H1 (cell line): ENCODE results near the gene ODF2L.

Experiments
- ASH2L ChIP-seq: fragments of 200-600, 300-600 bp; sonication (generic); IDR thresholded peaks from one replicate; pipeline ENCODE4 v1.7.1; 2017; ENCODE audit warnings: low read length
- ATF2 ChIP-seq: IDR thresholded peaks from 2 replicates; pipeline ENCODE4 v1.6.1; 2012; ENCODE audit warnings: low read length, inconsistent platforms
- CEBPB ChIP-seq: IDR thresholded peaks from 2 replicates; pipeline ENCODE4 v1.6.1; 2012; ENCODE audit warnings: low read depth, low read length
- FOSL1 ChIP-seq: IDR thresholded peaks from 2 replicates; pipeline ENCODE4 v1.6.1; 2011; ENCODE audit warnings: mild to moderate bottlenecking, low read depth, low read length, moderate library complexity; ENCODE audit not compliant: insufficient read depth
- JUND ChIP-seq: IDR thresholded peaks from 2 replicates; pipeline ENCODE4 v1.6.1; 2011; ENCODE audit warnings: mild to moderate bottlenecking, improper control_type of control experiment, low read length
- POLR2A ChIP-seq, 2 experiments: IDR thresholded peaks; 1 replicate in 1 of 2; 2 replicates in 1 of 2; pipeline ENCODE4 v1.6.1; 2011; ENCODE audit warnings: low read depth in 2 of 2, low read length in 2 of 2, mild to moderate bottlenecking in 2 of 2; ENCODE audit errors: control extremely low read depth in 1 of 2
- POLR2AphosphoS5 ChIP-seq: IDR thresholded peaks from 2 replicates; pipeline ENCODE4 v1.6.1; 2011; ENCODE audit warnings: low read depth, low read length
- RBBP5 ChIP-seq: IDR thresholded peaks from 2 replicates; pipeline ENCODE4 v1.7.1; 2012; ENCODE audit warnings: low read depth, mild to moderate bottlenecking, inconsistent platforms, low read length, moderate library complexity, borderline replicate concordance
- SUZ12 ChIP-seq: fragments of 200-600 bp; sonication (generic); IDR thresholded peaks from 2 replicates; pipeline ENCODE4 v1.6.1; 2012; ENCODE audit warnings: mild to moderate bottlenecking, inconsistent platforms, low read length, moderate library complexity, mixed read lengths
- TAF1 ChIP-seq: IDR thresholded peaks from 2 replicates; pipeline ENCODE4 v1.6.1; 2011; ENCODE audit warnings: mild to moderate bottlenecking, low read depth, low read length
- TBP ChIP-seq: IDR thresholded peaks from 2 replicates; pipeline ENCODE4 v1.6.1; 2011; ENCODE audit warnings: low read depth, low read length, improper control_type of control experiment
- TCF12 ChIP-seq: IDR thresholded peaks from 2 replicates; pipeline ENCODE4 v1.6.1; 2011; ENCODE audit warnings: low read depth, mild to moderate bottlenecking, low read length
- TF ChIP-seq, protein P1 (sequence below), 3 experiments: IDR thresholded peaks; 1 replicate in 2 of 3; 2 replicates in 1 of 3; pipeline versions ENCODE4 v1.5.1 to v1.6.1; 2011; ENCODE audit warnings: low read length in 3 of 3, mild to moderate bottlenecking in 3 of 3, inconsistent platforms in 2 of 3, low read depth in 1 of 3, moderate library complexity in 1 of 3; ENCODE audit not compliant: insufficient read depth in 1 of 3; ENCODE audit errors: control extremely low read depth in 1 of 3
- TF ChIP-seq, protein P2 (sequence below): IDR thresholded peaks from 2 replicates; pipeline ENCODE4 v1.6.1; 2011; ENCODE audit warnings: low read length, improper control_type of control experiment

GRCh38 chr1:86352086-86352485, 44.0 kb downstream of the ODF2L start:
- no peak for TF ChIP-seq POLR2A (IDR thresholded peaks at IDR 0.05; ENCODE audit: control extremely low read depth in 1 of 2, low read depth in 2 of 2, low read length in 2 of 2)
- TF ChIP-seq, protein P1, sequence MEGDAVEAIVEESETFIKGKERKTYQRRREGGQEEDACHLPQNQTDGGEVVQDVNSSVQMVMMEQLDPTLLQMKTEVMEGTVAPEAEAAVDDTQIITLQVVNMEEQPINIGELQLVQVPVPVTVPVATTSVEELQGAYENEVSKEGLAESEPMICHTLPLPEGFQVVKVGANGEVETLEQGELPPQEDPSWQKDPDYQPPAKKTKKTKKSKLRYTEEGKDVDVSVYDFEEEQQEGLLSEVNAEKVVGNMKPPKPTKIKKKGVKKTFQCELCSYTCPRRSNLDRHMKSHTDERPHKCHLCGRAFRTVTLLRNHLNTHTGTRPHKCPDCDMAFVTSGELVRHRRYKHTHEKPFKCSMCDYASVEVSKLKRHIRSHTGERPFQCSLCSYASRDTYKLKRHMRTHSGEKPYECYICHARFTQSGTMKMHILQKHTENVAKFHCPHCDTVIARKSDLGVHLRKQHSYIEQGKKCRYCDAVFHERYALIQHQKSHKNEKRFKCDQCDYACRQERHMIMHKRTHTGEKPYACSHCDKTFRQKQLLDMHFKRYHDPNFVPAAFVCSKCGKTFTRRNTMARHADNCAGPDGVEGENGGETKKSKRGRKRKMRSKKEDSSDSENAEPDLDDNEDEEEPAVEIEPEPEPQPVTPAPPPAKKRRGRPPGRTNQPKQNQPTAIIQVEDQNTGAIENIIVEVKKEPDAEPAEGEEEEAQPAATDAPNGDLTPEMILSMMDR (IDR thresholded peaks at IDR 0.05; ENCODE audit: control extremely low read depth in 1 of 3, insufficient read depth in 1 of 3, low read depth in 1 of 3, low read length in 3 of 3), result no peak
- no peak for TF ChIP-seq SUZ12
- TF ChIP-seq TAF1, result no peak
- no peak for TF ChIP-seq CEBPB
- TF ChIP-seq TCF12, result no peak
- no peak for TF ChIP-seq TBP
- no peak for TF ChIP-seq ATF2
- TF ChIP-seq, protein P2, sequence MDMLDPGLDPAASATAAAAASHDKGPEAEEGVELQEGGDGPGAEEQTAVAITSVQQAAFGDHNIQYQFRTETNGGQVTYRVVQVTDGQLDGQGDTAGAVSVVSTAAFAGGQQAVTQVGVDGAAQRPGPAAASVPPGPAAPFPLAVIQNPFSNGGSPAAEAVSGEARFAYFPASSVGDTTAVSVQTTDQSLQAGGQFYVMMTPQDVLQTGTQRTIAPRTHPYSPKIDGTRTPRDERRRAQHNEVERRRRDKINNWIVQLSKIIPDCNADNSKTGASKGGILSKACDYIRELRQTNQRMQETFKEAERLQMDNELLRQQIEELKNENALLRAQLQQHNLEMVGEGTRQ, result no peak
- TF ChIP-seq POLR2AphosphoS5, result no peak
- TF ChIP-seq FOSL1, result no peak
- no peak for TF ChIP-seq ASH2L
- no peak for TF ChIP-seq JUND
- TF ChIP-seq RBBP5, result no peak
